HepG2 (cell line): ENCODE measurements around the gene RPTN. TPM values are rescaled to one million over a fixed set of nuclear protein-coding genes. Genes with fewer than 3 reads are reported as not detected.

Source experiments
- ATAC-seq: fragments of 200-7000 bp; cut with Tn5 transposase; 3 replicates; pipeline ENCODE4 v1.9.1; 2020; ENCODE audit warnings: mild to moderate bottlenecking, moderate library complexity
- BruUV-seq: library from RNA; stranded (reverse); fragments of 400-500 nt; replicated peaks from 2 replicates; lab custom pipeline; 2021; lab: Mats Ljungman, UMichigan
- CTCF ChIA-PET: fragments of 300-600 bp; formaldehyde crosslinking; extraction: SDS; loops from one replicate; lab custom pipeline; 2021; ENCODE audit warnings: low total read pairs, inconsistent platforms, low intra/inter-chr PET ratio; lab: Yijun Ruan, JAX
- POLR2A ChIA-PET: fragments of 350-600 bp; sonication (Branson Sonifier 250); formaldehyde crosslinking; loops from one replicate; lab custom pipeline; 2020; ENCODE audit warnings: antibody characterized with exemption, inconsistent platforms; lab: Yijun Ruan, JAX
- DNase-seq: peaks from one replicate; pipeline ENCODE4 v3.0.0-alpha.2; 2015; ENCODE audit warnings: low spot score
- FAIRE-seq: peaks from 3 replicates; lab custom pipeline; 2011; peaks lifted over from hg19 to GRCh38; lab: Jason Lieb, UNC
- H2AFZ ChIP-seq: one replicate; pipeline ENCODE4 v1.6.1; 2011; ENCODE audit warnings: low read length, inconsistent platforms
- H3K27ac ChIP-seq: fragments of 300-600 bp; 3 replicates; pipeline ENCODE4 v1.8.0; 2011; ENCODE audit warnings: mixed run types, mild to moderate bottlenecking, mixed read lengths, low read length, inconsistent platforms; ENCODE audit not compliant: insufficient read depth; ENCODE audit errors: extremely low read length
- H3K27me3 ChIP-seq, 2 experiments: fragments of 200-600 bp in 1 of 2; 2 replicates in 1 of 2; 3 replicates in 1 of 2; pipeline versions ENCODE4 v1.6.0 to v1.8.0; 2011; ENCODE audit warnings: low read length in 2 of 2, mild to moderate bottlenecking in 2 of 2, moderate library complexity in 2 of 2, inconsistent platforms in 1 of 2; ENCODE audit not compliant: insufficient read depth in 2 of 2, control insufficient read depth in 1 of 2
- H3K36me3 ChIP-seq, 2 experiments: fragments of 200-600 bp in 1 of 2; replicated peaks in 1 of 2; 2 replicates in 1 of 2; 3 replicates in 1 of 2; pipeline versions ENCODE4 v1.5.1 to v1.8.0; 2011; ENCODE audit warnings: low read length in 2 of 2, inconsistent platforms in 1 of 2; ENCODE audit not compliant: insufficient read depth in 2 of 2, control insufficient read depth in 1 of 2
- H3K4me1 ChIP-seq: 2 replicates; pipeline ENCODE4 v1.5.1; 2012; ENCODE audit warnings: low read length, inconsistent platforms; ENCODE audit not compliant: insufficient read depth
- H3K4me2 ChIP-seq: 2 replicates; pipeline ENCODE4 v1.6.0; 2011; ENCODE audit warnings: low read depth, low read length, inconsistent platforms
- H3K4me3 ChIP-seq, 3 experiments: fragments of 200-600 bp in 1 of 3; sonication (generic), shearing (Covaris generic) in 1 of 3; replicated peaks in 1 of 3; 2 replicates each; pipeline ENCODE4 v1.5.1; 2011 to 2016; ENCODE audit warnings: low read length in 3 of 3, inconsistent platforms in 2 of 3, low read depth in 2 of 3, mild to moderate bottlenecking in 2 of 3, control low read depth in 1 of 3, mixed read lengths in 1 of 3; ENCODE audit not compliant: insufficient read depth in 1 of 3
- H3K79me2 ChIP-seq: one replicate; pipeline ENCODE4 v1.6.1; 2011; ENCODE audit warnings: low read length, inconsistent platforms; ENCODE audit not compliant: insufficient read depth
- H3K9ac ChIP-seq: 2 replicates; pipeline ENCODE4 v1.6.0; 2011; ENCODE audit warnings: mild to moderate bottlenecking, low read depth, low read length, inconsistent platforms; ENCODE audit not compliant: insufficient read depth
- H3K9me3 ChIP-seq: 2 replicates; pipeline ENCODE4 v1.5.1; 2012; ENCODE audit warnings: mild to moderate bottlenecking, low read length
- H4K20me1 ChIP-seq: 2 replicates; pipeline ENCODE4 v1.6.0; 2011; ENCODE audit warnings: inconsistent platforms, mild to moderate bottlenecking, low read length, moderate library complexity; ENCODE audit not compliant: insufficient read depth
- BRCA1 ChIP-seq: sonication (generic); formaldehyde crosslinking; IDR thresholded peaks from 2 replicates; pipeline ENCODE4 v1.4.0; 2020; ENCODE audit warnings: missing genetic modification reagents
- CBFB ChIP-seq: sonication (generic); formaldehyde crosslinking; IDR thresholded peaks from 2 replicates; pipeline ENCODE4 v1.4.0; 2020; ENCODE audit warnings: missing genetic modification reagents
- HHEX ChIP-seq: IDR thresholded peaks from 2 replicates; pipeline ENCODE4 v1.6.1; 2016; ENCODE audit warnings: control low read depth
- ISX ChIP-seq: sonication (generic); formaldehyde crosslinking; conservative IDR thresholded peaks from 2 replicates; pipeline ENCODE4 v1.5.0; 2020; ENCODE audit warnings: missing genetic modification reagents
- KLF6 ChIP-seq: IDR thresholded peaks from 2 replicates; pipeline ENCODE4 v1.8.0; 2016; ENCODE audit warnings: missing biosample characterization, missing genetic modification reagents
- ZNF7 ChIP-seq: IDR thresholded peaks from 2 replicates; pipeline ENCODE4 v1.6.1; 2016; ENCODE audit warnings: missing biosample characterization, missing genetic modification reagents
- ZNF746 ChIP-seq: sonication (generic); formaldehyde crosslinking; IDR thresholded peaks from 2 replicates; pipeline ENCODE4 v1.8.0; 2022; ENCODE audit warnings: mild to moderate bottlenecking, missing genetic modification reagents
- ZSCAN25 ChIP-seq: sonication (generic); formaldehyde crosslinking; IDR thresholded peaks from 2 replicates; pipeline ENCODE4 v1.8.0; 2022; ENCODE audit warnings: mild to moderate bottlenecking, missing genetic modification reagents
- ZSCAN9 ChIP-seq: IDR thresholded peaks from 2 replicates; pipeline ENCODE4 v1.6.1; 2016; ENCODE audit warnings: borderline replicate concordance
- WGBS: methylation state at CpG from one replicate; pipeline ENCODE4 v1.1.6; 2017; ENCODE audit warnings: low lambda C conversion rate; 5-methylcytosine and 5-hydroxymethylcytosine counted together
- in situ Hi-C: cut with HindIII; loops from 2 replicates; pipeline ENCODE4 v1.10.0; 2017; ENCODE audit warnings: low pct_unique_long_range_greater_than_20kb; ENCODE audit not compliant: extremely low pct_ligation_motif_present
- intact Hi-C: fragments of 100-400 bp; cut with micrococcal nuclease; formaldehyde crosslinking; loops from one replicate; pipeline ENCODE4 v1.10.0; 2022; ENCODE audit not compliant: unreplicated experiment
- polyA plus RNA-seq, 8 experiments: library from polyadenylated mRNA; depleted of rRNA in 3 of 8; stranded (reverse) in 7 of 8; unstranded in 1 of 8; fragments of >200 nt; fragmentation: Illumina TruSeq in 4 of 8; extraction: Trizol in 4 of 8; gene quantifications; 2 replicates each; pipeline versions ENCODE4 v1.2.1 to v1.2.3, GENCODE V29; 2011 to 2016; ENCODE audit warnings: low read depth in 4 of 8, missing spikeins in 1 of 8, mixed read lengths in 1 of 8; ENCODE audit not compliant: insufficient read depth in 1 of 8
- total RNA-seq, 5 experiments: library from RNA; depleted of rRNA; stranded (reverse); fragments of >200 nt; fragmentation: Illumina TruSeq; extraction: Trizol; gene quantifications; 2 replicates each; pipeline ENCODE4 v1.2.3, GENCODE V29; 2016; ENCODE audit warnings: low read depth in 1 of 5
- TF ChIP-seq, protein P1 (sequence below): sonication (generic); formaldehyde crosslinking; IDR thresholded peaks from 2 replicates; pipeline ENCODE4 v1.4.0; 2020; ENCODE audit warnings: mild to moderate bottlenecking, missing genetic modification reagents
- TF ChIP-seq, protein P2 (sequence below): sonication (generic); formaldehyde crosslinking; IDR thresholded peaks from 2 replicates; pipeline ENCODE4 v1.4.0; 2020; ENCODE audit warnings: missing genetic modification reagents
- TF ChIP-seq, protein P3 (sequence below): sonication (generic); formaldehyde crosslinking; IDR thresholded peaks from 2 replicates; pipeline ENCODE4 v1.8.1; 2023; ENCODE audit warnings: mild to moderate bottlenecking, moderate library complexity, missing genetic modification reagents
- TF ChIP-seq, protein P4 (sequence below): IDR thresholded peaks from 2 replicates; pipeline ENCODE4 v1.6.1; 2016

Gene RPTN
- total and polyA plus RNA-seq, 2 of the 13 experiments (the other 11 are each of a cell fraction or from before 2014, with no cell fraction given), result not detected

DNA sequence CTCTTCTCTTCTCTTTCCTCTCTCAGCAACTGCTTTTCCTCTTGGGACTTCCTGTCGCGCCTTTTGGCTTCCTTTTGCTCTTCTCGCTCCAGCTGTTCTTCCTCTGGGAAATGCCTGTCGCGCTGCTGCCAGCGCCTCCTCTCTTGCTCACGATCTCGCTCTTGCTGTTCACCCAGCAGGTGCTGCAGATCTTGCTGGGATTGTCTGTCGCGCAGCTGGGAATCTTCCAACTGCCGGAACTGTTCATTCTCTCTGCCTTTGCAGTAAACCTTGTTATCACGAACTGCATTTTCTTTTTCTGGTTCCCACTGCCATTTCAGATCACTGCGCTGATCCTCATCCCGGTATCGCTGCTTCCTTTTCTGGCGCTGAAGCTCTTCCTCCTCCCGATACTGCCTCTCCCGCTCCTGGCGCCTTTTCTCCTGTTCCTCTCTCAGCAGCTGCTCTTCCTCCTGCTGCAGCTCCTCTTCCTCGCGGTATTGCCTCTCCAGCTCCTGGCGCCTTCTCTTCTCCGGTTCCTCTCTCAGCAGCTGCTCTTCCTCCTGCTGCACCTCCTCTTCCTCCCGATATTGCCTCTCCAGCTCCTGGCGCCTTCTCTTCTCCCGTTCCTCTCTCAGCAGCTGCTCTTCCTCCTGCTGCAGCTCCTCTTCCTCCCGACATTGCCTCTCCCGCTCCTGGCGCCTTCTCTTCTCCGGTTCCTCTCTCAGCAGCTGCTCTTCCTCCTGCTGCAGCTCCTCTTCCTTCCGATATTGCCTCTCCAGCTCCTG, 49.6 kb downstream of the RPTN start:
- no peak overlapping the region for H3K4me2 ChIP-seq
- no peaks in the 10 kb centered on the region for H3K4me1 ChIP-seq
- H3K9me3 ChIP-seq, result no peaks in the 10 kb centered on the region
- DNase-seq, result no peak
- ChIA-PET POLR2A (no interaction called here), CTCF (no interaction called here)
- no peaks in the 10 kb centered on the region for H4K20me1 ChIP-seq
- WGBS, result 58% methylated on average over 31 of the region's 31 CpGs
- ATAC-seq, result no peak
- H3K36me3 ChIP-seq, result no peaks in the 10 kb centered on the region
- peaks cover 5 to 49% of the 10 kb centered on the region in 2 experiments; a peak in 3 of 5 replicates for H3K27me3 ChIP-seq
- no peak overlapping the region for H3K9ac ChIP-seq
- FAIRE-seq, result no peak
- TF ChIP-seq, protein P1, sequence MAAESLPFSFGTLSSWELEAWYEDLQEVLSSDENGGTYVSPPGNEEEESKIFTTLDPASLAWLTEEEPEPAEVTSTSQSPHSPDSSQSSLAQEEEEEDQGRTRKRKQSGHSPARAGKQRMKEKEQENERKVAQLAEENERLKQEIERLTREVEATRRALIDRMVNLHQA (CRISPR knock-in tag), result no peak
- TF ChIP-seq, protein P2, sequence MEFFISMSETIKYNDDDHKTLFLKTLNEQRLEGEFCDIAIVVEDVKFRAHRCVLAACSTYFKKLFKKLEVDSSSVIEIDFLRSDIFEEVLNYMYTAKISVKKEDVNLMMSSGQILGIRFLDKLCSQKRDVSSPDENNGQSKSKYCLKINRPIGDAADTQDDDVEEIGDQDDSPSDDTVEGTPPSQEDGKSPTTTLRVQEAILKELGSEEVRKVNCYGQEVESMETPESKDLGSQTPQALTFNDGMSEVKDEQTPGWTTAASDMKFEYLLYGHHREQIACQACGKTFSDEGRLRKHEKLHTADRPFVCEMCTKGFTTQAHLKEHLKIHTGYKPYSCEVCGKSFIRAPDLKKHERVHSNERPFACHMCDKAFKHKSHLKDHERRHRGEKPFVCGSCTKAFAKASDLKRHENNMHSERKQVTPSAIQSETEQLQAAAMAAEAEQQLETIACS (CRISPR knock-in tag), result no peak
- TF ChIP-seq ZNF7, result no peak
- no peak for TF ChIP-seq ZSCAN25 (CRISPR knock-in tag)
- no peak for TF ChIP-seq ISX (CRISPR knock-in tag)
- no peak for TF ChIP-seq CBFB (CRISPR knock-in tag)
- TF ChIP-seq HHEX (CRISPR knock-in tag), result no peak
- TF ChIP-seq ZSCAN9 (CRISPR knock-in tag), result no peak
- no peak for TF ChIP-seq BRCA1
- TF ChIP-seq, protein P3, sequence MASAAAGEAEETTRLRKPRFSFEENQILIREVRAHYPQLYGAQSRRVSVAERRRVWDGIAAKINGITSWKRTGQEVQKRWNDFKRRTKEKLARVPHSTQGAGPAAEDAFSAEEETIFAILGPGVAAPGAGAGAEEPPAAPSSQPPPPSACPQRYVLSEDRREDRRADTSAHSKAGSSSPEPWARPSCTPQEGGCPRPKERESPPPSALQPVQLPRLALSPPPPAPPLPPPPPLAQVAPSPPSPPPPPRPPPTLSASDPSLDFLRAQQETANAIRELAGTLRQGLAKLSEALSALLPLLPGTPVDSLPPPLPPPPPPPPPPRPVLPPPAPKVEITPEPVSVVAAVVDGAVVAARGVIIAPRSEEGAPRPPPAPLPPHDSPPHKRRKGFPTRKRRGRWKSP (CRISPR knock-in tag), result no peak
- TF ChIP-seq, protein P4, sequence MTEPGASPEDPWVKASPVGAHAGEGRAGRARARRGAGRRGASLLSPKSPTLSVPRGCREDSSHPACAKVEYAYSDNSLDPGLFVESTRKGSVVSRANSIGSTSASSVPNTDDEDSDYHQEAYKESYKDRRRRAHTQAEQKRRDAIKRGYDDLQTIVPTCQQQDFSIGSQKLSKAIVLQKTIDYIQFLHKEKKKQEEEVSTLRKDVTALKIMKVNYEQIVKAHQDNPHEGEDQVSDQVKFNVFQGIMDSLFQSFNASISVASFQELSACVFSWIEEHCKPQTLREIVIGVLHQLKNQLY (CRISPR knock-in tag), result no peak
- no peak for TF ChIP-seq ZNF746 (CRISPR knock-in tag)
- no peak for TF ChIP-seq KLF6 (CRISPR knock-in tag)
- BruUV-seq, result no TSS peak
- intact Hi-C loops (no loop called here), in situ Hi-C loops (no loop called here)
- H3K27ac ChIP-seq, result no peak overlapping the region
- H3K79me2 ChIP-seq, result no peaks in the 10 kb centered on the region
- H2AFZ ChIP-seq, result no peak overlapping the region
- no peak overlapping the region for H3K4me3 ChIP-seq
